NCI-H2029 treated with DMSO at 0.1 percent for 48 hours (cell line): ENCODE data around the gene PRDX6.
"Not testable (repeated sequence)": the region's sequence is repeated elsewhere in the genome, so short reads cannot be mapped to it uniquely, and the experiment has no call there.

Experiments
- DNase-seq: peaks from one replicate; lab custom pipeline; 2025; lab: John Stamatoyannopoulos, UW

The PRDX6 gene

DNA sequence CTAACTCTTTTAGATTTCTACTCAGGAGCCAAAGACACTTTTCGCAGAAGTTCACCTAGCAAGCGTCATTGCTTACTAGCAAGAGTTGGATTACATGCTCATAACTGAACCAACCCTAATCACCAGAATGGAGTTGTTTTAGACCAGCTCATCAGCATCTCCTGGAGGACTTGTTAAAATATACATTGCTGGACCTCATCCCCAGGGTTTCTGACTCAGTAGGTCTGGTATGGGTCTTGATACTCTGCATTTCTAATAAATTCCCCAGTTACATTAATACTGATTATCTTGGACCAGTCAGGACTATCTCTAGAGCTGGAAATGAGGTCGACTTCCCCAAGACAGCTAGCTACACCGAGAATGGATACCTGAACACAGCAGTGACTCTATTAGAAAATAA, 9.7 kb upstream of the PRDX6 start:
- no peak for DNase-seq

DNA sequence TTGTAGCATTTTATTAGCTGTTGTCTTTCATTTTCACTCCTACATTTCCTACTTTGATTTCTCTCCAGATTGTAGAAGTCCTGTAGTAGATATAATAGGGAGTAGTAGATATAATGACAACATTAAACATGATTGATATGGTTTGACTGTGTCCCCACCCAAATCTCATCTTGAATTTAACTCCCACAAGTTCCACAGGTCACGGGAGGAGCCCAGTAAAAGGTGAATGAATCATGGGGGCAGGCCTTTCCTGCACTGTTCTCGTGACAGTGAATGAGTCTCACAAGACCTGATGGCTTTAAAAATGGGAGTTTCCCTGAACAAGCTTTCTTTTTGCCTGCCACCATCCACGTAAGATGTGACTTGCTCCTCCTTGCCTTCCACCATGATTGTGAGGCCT, 7.5 kb upstream of the PRDX6 start:
- no peak for DNase-seq

DNA sequence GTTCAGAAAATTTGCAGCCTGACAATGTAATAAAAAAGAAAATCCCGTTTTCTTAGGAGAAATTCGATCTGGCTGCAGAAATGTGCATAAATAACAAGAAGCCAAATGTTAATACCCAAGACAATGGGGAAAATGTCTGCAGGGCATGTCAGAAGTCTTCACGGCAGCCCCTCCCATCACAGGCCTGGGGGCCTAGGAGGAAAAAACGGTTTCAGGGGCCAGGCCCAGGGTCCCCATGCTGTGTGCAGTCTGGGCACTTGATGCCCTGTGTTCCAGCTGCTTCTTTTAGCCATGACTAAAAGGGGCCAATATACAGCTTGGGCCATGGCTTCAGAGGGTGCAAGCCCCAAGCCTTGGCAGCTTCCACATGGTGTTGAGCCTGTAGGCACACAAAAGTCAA, 6.5 kb upstream of the PRDX6 start:
- no peak for DNase-seq

DNA sequence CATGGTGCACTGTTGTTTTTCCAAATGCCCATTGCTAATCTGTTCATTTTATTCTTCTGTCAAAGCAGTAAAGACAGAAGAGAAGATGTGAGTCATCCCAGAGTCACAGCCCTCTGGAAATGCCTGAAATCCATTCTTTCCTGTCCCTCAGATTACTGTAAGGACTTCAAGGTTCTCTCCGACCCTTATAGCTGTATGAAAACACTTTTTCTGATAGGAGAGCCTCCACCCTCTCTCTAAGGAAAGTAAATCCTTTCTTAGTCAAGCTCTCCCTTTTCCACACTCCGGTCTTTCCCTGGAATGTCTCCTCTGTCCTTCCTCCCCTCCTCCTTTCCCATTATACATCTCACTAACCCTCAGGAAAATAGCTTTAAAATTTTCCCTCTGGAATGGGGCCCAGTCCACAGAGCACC, 3.5 kb upstream of the PRDX6 start:
- no peak for DNase-seq

DNA sequence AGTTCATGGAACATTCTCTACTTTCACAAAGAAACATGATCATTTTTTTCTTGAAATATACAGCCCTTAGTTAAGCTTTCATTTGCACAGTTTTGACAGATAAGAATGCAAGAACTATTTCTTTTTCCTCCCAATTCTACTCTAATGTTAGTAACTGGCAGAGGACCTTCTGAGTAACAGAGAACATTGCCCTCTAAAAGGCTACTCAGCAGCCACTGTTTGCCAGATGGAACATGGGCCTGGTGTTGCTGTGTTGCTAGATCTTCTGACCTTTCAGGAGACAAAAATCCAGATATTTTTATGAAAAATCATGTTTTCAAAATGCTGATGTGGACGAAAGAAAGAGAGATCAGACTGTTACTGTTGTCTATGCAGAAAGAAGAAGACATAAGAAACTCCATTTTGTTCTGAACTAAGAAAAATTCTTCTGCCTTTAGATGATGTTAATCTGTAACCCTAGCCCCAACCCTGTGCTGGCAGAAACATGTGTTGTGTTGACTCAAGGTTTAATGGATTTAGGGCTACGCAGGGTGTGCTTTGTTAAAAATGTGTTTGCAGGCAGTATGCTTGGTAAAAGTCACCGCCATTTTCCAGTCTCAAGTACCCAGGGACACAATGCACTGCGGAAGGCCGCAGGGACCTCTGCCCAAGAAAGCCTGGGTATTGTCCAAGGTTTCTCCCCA, 2.9 kb upstream of the PRDX6 start:
- DNase-seq = no peak

DNA sequence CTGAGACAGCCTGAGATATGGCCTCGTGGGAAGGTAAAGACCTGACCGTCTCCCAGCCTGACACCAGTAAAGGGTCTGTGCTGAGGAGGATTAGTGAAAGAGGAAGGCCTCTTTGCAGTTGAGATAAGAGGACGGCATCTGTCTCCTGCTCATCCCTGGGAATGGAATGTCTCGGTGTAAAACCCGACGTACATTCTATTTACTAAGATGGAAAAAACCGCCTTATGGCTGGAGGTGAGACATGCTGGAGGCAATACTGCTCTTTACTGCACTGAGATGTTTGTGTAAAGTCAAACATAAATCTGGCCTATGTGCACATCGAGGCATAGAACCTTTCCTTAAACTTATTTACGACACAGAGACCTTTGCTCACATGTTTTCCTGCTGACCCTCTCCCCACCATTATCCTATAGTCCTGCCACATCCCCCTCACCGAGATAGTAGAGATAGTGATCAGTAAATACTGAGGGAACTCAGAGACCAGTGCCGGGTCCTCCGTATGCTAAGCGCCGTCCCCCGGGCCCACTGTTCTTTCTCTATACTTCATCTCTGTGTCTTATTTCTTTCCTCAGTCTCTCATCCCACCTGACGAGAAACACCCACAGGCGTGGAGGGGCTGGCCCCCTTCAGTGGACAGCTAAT, 2.2 kb upstream of the PRDX6 start:
- DNase-seq = not testable (repeated sequence)

DNA sequence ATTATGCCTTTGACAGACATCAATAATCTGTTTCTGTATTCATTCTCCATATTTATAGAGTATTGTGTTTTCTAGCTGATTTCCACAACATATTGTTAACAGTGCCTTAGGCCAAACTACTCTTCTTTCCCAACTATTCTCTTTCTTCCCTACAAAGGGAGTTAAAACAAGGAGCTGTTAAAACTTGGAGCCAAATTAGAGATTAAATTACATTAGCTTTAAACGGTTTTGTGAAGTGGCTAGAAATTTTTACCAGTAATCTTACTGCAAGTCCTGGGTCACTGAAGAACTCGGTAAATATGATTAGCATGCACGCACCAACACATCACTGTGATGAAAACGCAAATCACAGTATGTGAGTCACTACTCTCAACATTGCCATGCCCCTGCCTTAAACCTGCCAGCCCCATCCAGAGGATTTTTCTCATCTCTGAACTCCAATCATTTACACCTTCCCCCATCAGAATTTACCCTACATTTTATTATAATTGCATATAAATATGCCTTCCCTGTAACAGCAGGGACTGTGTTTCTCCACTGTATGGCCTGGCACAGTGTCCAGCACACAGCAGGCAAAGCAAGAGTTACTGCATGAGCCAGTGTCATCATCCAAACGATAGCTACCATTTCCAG, 1.5 kb upstream of the PRDX6 start:
- no peak for DNase-seq

DNA sequence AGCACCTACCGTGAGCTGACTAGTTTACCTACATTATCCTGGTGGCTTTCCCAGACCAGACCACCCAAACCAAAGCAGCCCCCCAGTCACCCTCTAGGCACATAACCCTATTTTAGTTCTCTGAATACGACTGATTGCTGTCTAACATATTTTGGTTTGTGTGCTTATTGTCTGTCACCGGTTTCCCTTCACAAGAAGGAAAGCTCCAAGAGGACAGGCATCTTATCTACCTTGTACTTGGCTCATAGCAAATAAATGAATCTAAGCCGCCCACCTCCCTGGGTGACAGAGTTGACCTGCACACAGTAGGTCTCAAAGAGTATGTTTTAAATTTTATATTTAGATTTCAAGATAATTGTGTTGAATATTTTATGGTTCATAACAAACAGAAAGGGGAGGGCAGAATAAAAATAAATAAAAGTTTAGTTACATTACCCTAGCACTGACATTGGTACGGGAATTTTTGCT, 904 bp upstream of the PRDX6 start:
- no peak for DNase-seq

DNA sequence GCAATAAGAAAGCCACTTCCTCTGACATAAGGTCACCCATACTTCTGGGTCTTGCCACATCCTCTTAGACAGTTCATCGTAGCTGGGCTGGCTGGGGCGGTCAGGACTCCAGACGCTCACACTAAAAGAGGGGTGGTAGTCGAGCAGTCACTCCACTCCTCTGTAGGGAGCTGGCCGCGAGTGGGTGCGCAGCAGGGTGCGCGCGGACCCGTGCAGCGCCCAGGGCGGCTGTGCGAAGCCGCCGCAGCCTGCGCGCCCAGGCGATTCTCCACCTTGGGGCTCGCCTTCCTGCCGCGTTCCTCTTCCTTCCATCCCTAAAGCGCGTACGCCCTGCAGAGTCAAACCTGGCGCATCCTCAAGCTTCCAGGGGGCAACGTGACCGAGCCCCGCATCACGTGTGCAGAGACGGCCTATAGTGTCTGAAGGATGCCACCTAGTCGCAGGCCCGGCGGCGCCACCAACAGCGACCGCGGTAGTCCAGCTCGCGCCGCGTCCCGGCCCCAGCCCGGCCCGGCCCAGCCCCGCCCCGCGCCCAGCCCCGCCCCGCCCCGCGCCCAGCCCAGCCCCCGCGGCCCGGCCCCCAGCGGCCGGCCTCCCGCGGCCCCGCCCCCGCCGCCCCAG, 360 bp upstream of the PRDX6 start:
- peak; percentile 36 for DNase-seq

DNA sequence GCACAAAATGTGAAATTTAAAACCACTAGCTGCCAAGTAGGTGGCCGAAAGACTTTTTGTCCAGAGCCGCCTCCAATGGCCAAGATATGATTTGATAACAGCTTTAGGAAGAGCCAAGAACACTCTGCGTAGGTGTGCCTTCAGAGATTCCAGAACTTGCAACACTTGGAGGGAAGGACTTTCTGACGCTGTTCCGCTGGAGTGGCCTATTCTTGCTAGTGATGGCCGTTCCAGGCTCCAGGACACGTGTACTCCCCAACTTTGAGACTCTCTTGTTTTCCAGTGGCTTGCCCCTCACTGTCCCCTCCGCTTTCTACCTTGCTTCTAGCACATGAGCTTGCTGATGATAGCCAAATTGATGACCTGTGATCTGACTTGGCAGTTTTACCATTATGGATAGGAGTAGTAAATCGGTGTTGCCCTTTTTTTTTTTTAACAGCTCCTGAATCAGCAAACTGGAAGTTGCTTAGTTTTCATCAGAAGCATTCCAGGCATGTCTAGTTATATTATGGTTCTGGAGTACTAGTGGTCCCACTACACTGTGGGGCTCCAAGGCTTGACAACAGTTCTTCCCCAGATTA, 1.0 kb downstream of the PRDX6 start:
- no peak for DNase-seq

DNA sequence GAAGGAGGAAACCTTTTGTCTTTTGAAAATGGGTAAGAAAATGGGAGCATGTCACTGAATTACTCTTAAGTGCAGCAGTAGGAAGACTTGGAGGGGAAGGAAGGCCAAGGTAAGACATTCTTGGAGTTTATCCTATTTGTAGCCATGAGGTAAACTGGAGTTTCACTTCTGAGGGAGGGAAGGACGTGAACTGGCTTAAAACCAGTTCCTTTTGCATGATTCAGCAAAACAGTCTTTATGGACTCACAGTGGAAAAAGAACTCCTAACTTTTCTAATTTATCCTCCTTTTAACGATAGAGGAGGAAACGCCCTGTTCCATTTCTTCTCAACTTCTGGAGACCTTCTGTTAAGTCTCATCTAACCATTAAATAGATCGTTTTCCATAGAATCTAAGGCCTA, 2.5 kb downstream of the PRDX6 start:
- DNase-seq = no peak

DNA sequence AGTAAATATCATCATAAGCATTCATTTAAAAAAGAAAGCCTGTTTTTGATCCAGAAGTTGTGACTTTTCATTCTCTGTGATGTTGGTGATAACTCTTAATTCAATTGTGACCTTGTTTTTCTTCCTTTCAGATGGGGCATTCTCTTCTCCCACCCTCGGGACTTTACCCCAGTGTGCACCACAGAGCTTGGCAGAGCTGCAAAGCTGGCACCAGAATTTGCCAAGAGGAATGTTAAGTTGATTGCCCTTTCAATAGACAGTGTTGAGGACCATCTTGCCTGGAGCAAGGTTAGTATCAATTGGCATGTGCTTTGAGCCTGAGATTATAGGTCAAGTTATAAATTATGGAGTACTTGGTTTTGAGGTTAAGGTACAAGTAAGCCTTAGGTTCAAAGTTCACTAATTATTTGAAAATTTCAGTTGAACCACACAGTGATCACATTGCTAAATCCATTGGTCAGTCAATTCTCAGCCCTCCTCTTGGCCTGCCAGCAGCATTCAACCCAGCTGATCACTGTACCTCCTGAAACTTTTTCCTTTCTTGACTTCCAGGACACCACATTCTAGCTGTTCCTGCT, 4.1 kb downstream of the PRDX6 start:
- DNase-seq = no peak

DNA sequence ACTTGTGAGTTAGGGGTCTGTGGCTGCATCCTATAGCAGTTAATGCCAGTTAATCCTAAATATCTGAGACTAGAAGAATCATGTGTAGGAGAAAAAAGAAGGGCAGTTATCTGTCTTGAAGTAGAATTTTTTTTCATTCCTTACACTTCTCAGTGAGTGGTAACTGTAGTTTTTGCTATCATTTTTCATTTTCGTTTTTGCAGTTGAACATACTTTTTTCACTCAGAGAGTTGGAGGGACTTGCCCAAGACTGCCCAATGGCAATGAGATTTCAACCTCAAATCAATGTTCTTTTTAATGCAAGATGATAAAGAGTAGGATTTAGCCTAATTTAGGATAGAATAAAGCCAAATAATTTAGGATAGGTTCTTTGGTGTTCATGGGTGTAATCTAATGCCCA, 5.5 kb downstream of the PRDX6 start:
- DNase-seq = no peak

DNA sequence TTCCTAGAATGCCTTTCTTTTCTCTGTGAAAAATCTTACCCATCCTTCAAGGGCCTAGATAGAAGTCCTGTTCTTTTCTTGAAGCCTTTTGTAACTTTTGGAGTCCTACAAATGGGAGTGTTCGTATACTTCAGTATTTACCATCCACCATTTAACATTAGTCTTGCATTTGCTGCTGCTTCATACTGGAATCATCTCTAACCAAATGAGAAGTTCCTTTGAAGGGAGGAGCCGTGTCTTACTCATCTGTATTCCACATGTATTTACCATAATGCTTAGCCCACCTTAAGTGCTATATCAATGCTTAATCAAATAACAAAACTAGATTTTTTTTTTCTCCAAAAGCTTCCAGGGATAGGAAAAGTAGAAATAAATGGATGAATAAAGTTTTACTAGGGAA, 7.1 kb downstream of the PRDX6 start:
- no peak for DNase-seq

DNA sequence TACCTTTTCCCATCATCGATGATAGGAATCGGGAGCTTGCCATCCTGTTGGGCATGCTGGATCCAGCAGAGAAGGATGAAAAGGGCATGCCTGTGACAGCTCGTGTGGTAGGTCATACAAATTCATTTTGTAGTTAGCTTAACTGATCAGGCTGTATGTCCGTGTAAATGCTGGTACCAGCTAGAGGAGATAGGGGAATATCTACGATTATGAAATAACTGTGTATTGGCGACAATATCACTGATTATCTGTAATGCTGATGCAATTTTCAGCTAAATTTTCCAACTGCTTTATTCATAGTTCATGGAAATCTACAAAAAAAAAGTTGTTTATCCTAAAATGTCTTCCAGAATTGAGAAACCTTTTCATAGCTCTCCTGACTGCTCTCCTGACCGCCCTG, 8.3 kb downstream of the PRDX6 start:
- no peak for DNase-seq

DNA sequence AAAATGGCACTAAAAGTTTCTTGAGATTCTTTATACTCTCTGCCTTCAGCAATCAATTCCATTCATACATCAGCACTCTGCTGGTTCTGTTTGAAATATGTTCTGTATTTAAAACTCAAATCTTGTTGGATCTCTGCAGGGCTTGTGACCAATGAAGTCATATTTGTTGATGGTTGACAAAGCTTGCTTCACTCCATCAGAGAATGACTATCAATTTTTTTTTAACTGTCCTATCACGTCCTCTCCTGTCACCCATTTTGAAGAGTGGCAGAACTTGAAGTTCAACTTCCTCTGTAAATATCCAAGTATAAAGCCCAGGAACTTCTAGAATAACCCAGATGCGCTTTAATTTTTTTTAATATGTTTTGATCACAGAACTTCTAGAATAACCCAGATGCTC, 10.9 kb downstream of the PRDX6 start:
- DNase-seq = no peak

DNA sequence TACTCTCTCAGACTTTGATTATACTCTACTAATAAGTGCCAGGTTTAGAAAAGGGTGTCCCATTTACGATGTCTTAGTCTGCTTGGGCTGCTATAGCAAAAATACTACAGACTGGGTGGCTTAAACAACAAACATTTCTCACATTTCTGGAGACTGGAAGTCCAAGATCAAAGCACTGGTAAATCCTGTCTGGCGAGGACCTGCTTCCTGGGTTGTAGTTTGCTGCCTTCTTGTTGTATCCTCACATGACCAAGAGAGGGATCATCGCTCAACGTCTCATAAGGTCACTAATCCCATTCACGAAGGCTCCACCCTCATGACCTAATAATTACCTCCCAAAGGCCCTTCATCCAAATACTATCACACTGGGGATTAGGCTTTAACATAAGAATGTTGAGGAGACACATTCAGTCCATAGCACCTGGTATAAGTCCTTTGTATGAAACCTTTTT, 12.0 kb downstream of the PRDX6 start:
- no peak for DNase-seq

DNA sequence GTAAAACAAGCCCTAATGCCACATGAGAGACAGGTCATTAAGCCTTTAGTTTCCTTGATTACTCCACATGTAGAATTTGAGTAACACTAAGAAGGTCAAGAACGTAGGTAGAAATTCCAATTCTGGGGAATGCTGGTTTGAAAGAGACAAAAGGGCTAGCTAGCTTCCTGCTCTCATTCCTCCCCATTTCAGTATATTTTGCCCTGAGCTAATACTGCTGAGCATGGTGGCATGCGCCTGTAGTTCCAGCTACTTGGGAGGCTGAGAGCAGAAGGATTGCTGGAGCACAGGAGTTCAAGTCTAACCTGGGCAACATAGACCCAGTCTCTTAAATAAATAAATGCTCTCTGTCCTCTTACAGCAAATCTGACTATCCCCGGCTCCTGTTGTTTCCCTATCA, 12.8 kb downstream of the PRDX6 start:
- no peak for DNase-seq

DNA sequence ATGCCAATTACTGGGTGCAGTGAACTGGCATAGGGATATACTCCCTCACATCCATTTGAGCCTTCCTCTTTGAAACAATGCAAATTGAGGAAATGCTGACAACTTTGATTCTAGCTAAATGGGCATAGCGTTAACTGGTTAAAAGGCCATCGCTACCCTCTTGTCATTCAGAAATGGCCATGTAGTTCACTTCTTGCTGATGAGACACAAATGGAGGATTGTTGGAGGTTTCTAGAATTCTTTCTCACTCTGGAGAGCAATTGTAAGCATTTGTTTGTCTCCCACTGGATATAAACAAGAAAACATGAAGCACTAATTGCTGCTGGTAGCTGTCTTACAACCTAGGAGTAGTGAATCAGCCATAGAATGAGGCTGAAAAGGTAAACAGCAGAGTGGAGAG, 14.4 kb downstream of the PRDX6 start:
- no peak for DNase-seq

DNA sequence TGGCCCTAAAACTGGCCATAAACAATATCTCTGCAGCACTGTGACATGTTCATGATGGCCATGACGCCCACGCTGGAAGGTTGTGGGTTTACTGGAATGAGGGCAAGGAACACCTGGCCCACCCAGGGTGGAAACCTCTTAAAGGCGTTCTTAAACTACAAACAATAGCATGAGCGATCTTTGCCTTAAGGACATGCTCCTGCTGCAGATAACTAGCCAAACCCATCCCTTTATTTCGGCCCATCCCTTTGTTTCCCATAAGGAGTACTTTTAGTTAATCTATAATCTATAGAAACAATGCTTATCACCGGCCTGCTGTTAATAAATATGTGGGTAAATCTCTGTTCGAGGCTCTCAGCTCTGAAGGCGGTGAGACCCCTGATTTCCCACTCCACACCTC, 16.0 kb downstream of the PRDX6 start:
- not testable (repeated sequence) for DNase-seq

DNA sequence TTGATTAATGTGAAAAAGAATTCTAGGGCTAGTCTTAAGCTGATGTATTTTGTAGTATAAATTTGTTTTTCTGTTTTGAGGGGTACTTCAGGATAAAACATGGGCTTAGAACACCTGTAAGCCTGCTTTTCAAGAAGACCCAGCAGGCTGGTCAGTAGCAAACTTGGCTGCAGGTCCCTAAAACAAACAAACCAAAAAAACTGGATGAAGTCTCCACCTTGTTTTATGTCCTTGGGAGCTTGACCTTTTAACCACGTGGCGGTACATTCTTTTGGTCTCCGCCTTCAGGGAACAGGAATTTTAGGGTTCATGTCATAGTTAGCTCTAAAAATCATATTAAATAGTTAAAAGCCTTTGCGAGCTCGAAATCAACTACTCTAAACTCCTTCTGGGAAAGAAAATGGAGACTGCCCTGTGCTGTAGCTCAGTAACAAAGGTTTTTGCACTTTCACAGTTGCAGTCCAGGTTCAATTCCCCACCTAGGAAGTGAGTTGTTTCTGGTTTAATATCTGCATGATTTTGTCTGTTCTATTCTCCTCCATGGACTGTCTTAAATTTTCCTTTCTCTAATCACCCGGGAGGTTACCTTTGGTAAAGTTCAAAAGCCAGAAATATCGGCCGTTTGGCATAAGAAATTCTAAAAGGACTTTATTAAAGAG, 18.6 kb downstream of the PRDX6 start:
- no peak for DNase-seq
